Globus pallidus (tissue), 1 donor: Measurements from ENCODE around the gene PUS1.
A peak's percentile ranks its signal among the peaks of the same experiment; 100 is the strongest.
"Not testable (repeated sequence)": the region's sequence is repeated elsewhere in the genome, so short reads cannot be mapped to it uniquely, and the experiment has no call there.

ENCODE experiments used
- DNase-seq: peaks from one replicate; pipeline ENCODE4 v3.0.0-alpha.2; 2015; ENCODE audit warnings: low spot score

The PUS1 gene

DNA sequence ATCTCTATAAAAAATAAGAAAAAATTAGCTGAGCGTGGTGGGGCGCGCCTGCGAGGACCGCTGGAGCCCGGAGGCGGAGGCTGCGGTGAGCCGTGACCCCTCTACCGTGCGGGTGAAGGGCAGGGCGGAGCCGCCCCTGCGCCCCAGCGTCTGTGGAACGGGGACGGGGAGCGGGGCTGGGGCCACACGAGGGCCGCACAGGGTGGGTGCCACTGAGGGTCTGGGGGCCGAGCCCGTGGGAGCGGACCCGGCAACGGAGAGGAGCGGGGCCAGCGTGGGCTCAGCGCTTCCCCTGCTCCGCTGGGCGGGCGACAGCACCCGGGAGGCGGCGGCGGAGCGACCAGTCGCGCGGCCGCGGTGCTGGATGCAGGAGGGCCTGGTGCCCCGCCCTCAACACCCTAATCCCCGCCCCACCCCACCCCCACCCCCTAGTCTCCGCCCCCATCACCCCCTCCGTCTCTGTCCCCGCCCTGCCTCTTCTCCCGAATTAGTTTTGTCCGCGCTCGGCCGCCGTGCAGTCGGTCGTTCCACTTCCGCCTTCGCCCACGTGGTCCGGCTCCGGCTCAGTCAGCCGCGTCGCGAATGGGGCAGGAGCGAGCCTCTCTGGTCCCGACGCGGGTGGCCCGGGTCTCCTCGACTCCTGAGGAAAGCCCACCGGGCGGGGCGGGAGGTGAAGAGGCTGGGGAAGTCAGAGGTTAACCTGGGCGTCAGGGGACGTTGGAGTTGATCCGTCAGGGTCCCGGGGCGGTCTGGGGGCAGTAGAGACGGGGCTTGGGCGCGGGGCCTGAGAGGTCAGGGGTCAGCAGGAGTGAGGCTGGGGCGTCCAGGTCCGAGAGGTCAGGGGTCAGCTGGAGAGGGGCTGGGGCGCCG is at the start of gene PUS1:
TSS of gene PUS1 (plus strand) at position 566 of the 870 bp plus-strand sequence. CDS start 447 bp downstream, outside the sequence.
- DNase-seq = peak; percentile 91

DNA sequence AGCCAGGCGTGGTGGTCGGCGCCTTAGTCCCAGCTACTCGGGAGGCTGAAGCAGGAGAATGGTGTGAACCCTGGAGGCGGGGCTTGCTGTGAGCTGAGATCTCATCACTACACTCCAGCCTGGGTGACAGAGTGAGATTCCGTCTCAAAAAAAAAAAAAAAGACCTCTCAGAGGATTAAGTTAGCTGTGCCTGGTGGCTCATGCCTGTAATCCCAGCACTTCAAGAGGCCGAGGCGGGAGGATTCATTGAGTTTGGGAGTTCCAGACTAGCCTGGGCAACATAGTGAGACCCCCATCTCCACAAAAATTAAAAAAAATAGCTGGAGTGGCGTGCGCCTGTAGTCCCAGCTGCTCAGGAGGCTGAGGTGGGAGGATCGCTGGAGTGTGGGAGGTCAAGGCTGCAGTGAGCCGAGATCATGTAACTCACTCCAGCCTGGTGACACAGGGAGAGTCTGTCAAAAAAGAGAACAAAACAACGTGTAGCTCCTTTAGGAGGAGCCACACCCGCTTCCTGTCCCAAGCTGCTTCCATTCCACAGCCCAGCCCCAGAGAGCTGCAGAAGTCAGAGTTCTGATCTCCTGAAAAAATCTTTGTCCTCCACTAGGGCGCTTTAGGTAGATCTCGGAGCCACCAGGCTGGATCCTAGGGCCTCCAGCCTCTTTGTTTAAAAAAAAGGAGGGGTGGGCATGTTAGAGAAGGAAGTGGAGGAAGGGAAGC is 46.1 kb upstream of the PUS1 start:
- no peak for DNase-seq

DNA sequence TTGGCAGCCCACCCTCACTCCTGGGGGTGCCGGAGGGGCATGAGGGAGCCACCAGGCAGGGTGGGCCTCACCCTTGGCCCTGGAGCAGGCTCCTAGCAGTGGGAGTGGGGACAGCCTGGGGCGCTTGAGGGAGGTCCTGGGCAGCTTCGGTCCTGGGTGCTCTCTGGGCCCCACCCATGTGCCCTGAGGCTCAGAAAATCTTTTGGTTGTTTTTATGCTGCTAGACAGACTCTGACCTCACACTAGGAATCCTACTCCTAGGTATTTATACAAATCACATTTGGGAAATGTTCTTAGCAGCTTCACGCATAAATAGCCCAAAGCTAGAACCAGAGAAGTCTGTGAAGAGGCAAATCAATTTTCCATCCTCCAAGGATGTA is 45.6 kb upstream of the PUS1 start:
- DNase-seq = no peak

GRCh38 chr12:131885076-131885475 is 44.0 kb upstream of the PUS1 start:
- DNase-seq = not testable (repeated sequence)

GRCh38 chr12:131885543-131886057 is 43.5 kb upstream of the PUS1 start:
- DNase-seq = no peak

GRCh38 chr12:131891722-131892121 is 37.4 kb upstream of the PUS1 start:
- DNase-seq = not testable (repeated sequence)

- DNase-seq = no peak
Measured at GRCh38 chr12:131892711-131893604, 36.1 kb upstream of the PUS1 start.

GRCh38 chr12:131893605-131894312 is 35.3 kb upstream of the PUS1 start:
- DNase-seq = no peak

DNA sequence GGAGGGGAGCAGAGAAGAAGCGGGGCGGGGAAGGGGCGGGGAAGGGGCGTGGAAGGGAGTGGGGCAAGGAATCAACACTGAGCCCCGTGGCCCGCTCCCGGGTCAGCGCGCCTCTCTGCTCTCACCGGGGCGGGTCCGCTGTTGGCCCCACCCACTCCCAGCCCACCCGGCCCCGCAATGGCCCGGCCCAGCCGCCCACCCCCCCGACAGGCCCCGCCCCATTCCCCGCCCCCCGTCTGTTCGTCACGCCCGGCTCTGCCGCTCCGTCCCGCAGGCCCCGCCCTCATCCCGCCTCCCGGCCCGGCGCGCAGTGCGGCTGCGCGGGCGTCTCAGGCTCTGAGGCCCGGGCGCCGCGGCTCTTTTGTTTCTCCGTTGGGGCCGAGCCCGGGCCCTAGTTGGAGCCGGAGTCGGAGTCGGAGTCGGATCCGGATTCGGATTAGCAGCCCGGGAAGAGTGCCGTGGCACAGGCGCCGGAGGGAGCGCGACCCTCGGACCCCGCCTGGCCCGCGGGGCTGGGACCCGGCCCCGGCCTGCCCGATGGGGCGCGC is 34.7 kb upstream of the PUS1 start, which contains the start of gene ULK1:
TSS of gene ULK1 (plus strand) at position 310 of the 548 bp plus-strand sequence. CDS start 380 bp downstream, outside the sequence.
- peak; percentile 92 for DNase-seq

GRCh38 chr12:131894981-131895639 is 34.0 kb upstream of the PUS1 start:
- DNase-seq = no peak

DNA sequence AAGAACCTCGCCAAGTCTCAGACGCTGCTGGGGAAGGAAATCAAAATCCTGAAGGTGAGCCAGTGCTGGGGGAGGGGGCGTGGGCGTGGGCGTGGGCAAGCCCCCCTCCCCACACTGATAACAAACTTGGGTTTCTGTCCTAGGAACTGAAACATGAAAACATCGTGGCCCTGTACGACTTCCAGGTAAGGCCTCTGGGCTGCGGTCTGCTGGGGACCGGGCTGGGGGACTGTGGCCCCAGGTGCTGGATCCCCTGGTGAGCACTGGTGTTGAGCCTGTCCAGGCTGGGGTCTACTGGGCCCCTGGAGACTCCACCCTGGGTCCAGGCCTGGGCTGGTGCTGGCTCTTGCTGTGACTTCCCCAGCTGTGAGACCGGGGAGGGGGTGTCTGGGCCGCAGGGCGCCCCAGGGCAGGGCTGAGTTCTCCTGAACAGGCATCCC is 33.4 kb upstream of the PUS1 start:
- DNase-seq = no peak

GRCh38 chr12:131896080-131896810 is 32.8 kb upstream of the PUS1 start:
- peak; percentile 85 for DNase-seq

DNA sequence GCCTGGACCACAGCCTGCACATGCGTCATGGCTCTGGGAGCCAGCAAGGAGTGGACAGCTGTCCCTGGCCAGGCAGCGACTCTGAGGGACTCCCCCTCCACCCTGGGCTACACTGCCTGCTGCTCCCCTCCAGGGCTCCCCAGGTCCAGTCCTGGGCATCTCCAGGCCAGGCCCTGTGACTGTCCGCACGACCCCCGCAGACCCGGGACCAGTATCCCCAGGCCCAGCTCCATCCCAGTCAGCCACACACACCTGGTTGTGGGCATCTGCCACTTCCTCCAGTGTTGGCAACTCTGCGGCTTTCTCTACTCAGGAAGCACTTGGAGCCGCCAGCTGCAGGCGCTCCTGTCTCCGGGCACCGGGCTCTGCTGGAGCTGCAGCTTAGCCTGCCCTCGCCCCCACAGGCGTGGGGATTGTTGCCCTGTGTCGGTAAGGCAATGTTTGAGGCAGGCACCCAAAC is 32.2 kb upstream of the PUS1 start:
- peak; percentile 82 for DNase-seq

- no peak for DNase-seq
Measured at GRCh38 chr12:131897276-131897675, 31.8 kb upstream of the PUS1 start.

GRCh38 chr12:131897875-131898274 is 31.2 kb upstream of the PUS1 start:
- DNase-seq = no peak

- no peak for DNase-seq
Measured at GRCh38 chr12:131900397-131900796, 28.7 kb upstream of the PUS1 start.

DNA sequence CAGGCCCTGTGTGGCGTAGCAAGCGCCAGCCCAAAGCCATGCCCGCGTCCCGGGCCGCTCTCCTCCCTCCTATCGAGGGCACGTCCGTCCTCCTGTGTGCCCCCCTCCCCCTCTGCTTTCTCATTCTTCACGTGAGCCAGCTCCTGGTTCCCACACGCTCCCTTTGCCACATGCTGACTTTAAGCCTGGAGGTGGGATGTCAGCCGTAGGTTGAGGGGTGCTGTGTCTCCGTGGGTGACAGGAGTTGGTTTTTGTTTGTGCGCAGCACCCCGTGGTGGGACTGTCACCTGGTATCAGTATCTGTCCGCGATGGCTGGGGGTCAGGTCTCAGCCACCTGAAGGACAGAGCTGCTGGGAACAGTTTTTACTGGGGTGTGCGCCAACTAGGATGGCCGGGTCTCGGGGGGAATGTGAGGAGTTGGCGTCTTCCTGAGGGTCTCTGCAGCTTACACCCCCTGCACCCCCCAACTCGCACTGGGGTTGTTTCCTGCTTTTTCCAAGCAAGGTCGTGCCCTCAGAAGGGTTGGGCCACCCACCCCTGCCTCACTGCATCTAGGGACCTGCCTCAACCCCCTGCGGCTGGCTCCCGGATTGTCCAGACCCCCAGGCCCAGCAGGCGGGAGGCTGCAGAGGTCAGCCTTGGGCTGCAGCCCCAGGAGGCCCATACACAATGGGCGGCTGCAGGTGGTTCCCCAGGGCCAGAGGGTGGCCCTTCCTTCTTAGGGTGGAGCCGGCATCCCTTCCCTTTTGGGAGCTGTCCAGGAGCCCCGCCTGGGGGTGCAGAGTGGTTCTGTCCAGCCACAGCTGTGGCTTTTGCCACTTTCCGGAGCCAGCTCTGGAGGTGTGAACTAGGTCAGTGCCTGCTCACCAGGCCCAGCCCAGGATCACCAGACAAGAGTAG is 27.4 kb upstream of the PUS1 start:
- DNase-seq = no peak
